A549 (cell line): ENCODE measurements around the gene PCNX4. TPM values are rescaled to one million over a fixed set of nuclear protein-coding genes. Genes with fewer than 3 reads are reported as not detected.

ENCODE experiments used
- ATAC-seq, 2 experiments: fragments of 200-7000 bp in 1 of 2; fragments of >200 bp in 1 of 2; cut with Nextera tagmentation in 1 of 2; cut with Tn5 transposase in 1 of 2; 3 replicates each; pipeline versions ENCODE4 v1.8.0 to v1.9.1; 2018 to 2020; ENCODE audit warnings: mild to moderate bottlenecking in 1 of 2, moderate library complexity in 1 of 2
- CTCF ChIA-PET: fragments of 300-600 bp; sonication (Branson Sonifier 250); formaldehyde crosslinking; extraction: SDS; loops from one replicate; lab custom pipeline; 2021; ENCODE audit warnings: antibody characterized with exemption, inconsistent platforms; lab: Yijun Ruan, JAX
- POLR2A ChIA-PET: fragments of 350-600 bp; formaldehyde crosslinking; extraction: SDS; loops from one replicate; lab custom pipeline; 2021; ENCODE audit warnings: antibody characterized with exemption, inconsistent platforms; lab: Yijun Ruan, JAX
- DNase-seq, 2 experiments: peaks; one replicate each; pipeline versions ENCODE4 v3.0.0 to v3.0.0-alpha.2; 2011 to 2016; ENCODE audit warnings: low read depth in 1 of 2, low spot score in 1 of 2
- FAIRE-seq: peaks from 2 replicates; lab custom pipeline; 2011; peaks lifted over from hg19 to GRCh38; lab: Jason Lieb, UNC
- H3K27ac ChIP-seq, 2 experiments: fragments of >200 bp; sonication (Bioruptor Twin); formaldehyde crosslinking; 3 replicates each; pipeline ENCODE4 v1.5.1; 2016 to 2017
- H3K4me1 ChIP-seq: fragments of >200 bp; sonication (Bioruptor Twin); formaldehyde crosslinking; 3 replicates; pipeline ENCODE4 v1.6.1; 2016
- H3K4me2 ChIP-seq: fragments of >200 bp; sonication (Bioruptor Twin); formaldehyde crosslinking; 3 replicates; pipeline ENCODE4 v1.6.1; 2016
- H3K4me3 ChIP-seq: fragments of >200 bp; sonication (Bioruptor Twin); formaldehyde crosslinking; 3 replicates; pipeline ENCODE4 v1.5.1; 2016
- H3K9me3 ChIP-seq: fragments of >200 bp; sonication (Bioruptor Twin); formaldehyde crosslinking; 3 replicates; pipeline ENCODE4 v1.6.1; 2016
- CEBPB ChIP-seq, 2 experiments: fragments of >200 bp in 1 of 2; sonication (Bioruptor Twin) in 1 of 2; formaldehyde crosslinking in 1 of 2; IDR thresholded peaks; 2 replicates each; pipeline ENCODE4 v1.6.1; 2012 to 2016
- CHD2 ChIP-seq: fragments of 150-350 bp; IDR thresholded peaks from 2 replicates; pipeline ENCODE4 v1.6.1; 2014; ENCODE audit warnings: low read length; ENCODE audit not compliant: partially characterized antibody
- EHF ChIP-seq: fragments of 250-450 bp; sonication (Bioruptor Pico); IDR thresholded peaks from 2 replicates; pipeline ENCODE4 v1.5.0; 2020; ENCODE audit warnings: mild to moderate bottlenecking
- FOSL2 ChIP-seq, 2 experiments: fragments of 450-650 bp in 1 of 2; fragments of >200 bp in 1 of 2; sonication (Bioruptor Twin) in 1 of 2; formaldehyde crosslinking; IDR thresholded peaks; 2 replicates each; pipeline versions ENCODE4 v1.5.0 to v1.6.1; 2016 to 2020; ENCODE audit warnings: mild to moderate bottlenecking in 1 of 2, moderate library complexity in 1 of 2
- FOXS1 ChIP-seq: fragments of 250-450 bp; sonication (Bioruptor Pico); IDR thresholded peaks from 2 replicates; pipeline ENCODE4 v1.5.0; 2020; ENCODE audit warnings: mild to moderate bottlenecking, moderate library complexity
- GATA3 ChIP-seq: IDR thresholded peaks from 2 replicates; pipeline ENCODE4 v1.6.1; 2012; ENCODE audit warnings: borderline replicate concordance
- HOXB13 ChIP-seq: fragments of 250-450 bp; sonication (Bioruptor Pico); IDR thresholded peaks from 2 replicates; pipeline ENCODE4 v1.5.0; 2020; ENCODE audit warnings: low read depth, mild to moderate bottlenecking, moderate library complexity
- HOXB5 ChIP-seq: fragments of 250-450 bp; sonication (Bioruptor Pico); IDR thresholded peaks from 2 replicates; pipeline ENCODE4 v1.5.0; 2020; ENCODE audit warnings: mild to moderate bottlenecking, moderate library complexity
- JUN ChIP-seq, 2 experiments: fragments of >200 bp; sonication (Bioruptor Twin); formaldehyde crosslinking; IDR thresholded peaks; 2 replicates in 1 of 2; 3 replicates in 1 of 2; pipeline ENCODE4 v1.6.1; 2016 to 2017
- JUNB ChIP-seq: fragments of >200 bp; sonication (Bioruptor Twin); formaldehyde crosslinking; IDR thresholded peaks from 2 replicates; pipeline ENCODE4 v1.6.1; 2016
- KDM1A ChIP-seq: fragments of 200-600 bp; sonication (generic); IDR thresholded peaks from 2 replicates; pipeline ENCODE4 v1.6.1; 2016; ENCODE audit warnings: low read depth, mild to moderate bottlenecking
- KDM5A ChIP-seq: fragments of 200-600 bp; sonication (generic); IDR thresholded peaks from 2 replicates; pipeline ENCODE4 v1.6.1; 2016; ENCODE audit warnings: antibody characterized with exemption, mild to moderate bottlenecking
- MAZ ChIP-seq: fragments of 150-350 bp; IDR thresholded peaks from 2 replicates; pipeline ENCODE4 v1.6.1; 2014; ENCODE audit warnings: antibody characterized with exemption, low read depth, low read length, borderline replicate concordance
- MYC ChIP-seq: IDR thresholded peaks from 2 replicates; pipeline ENCODE4 v1.6.1; 2012; ENCODE audit warnings: mild to moderate bottlenecking, inconsistent platforms, low read length, improper control_type of control experiment, borderline replicate concordance
- PHF8 ChIP-seq: fragments of 200-600 bp; sonication (generic); IDR thresholded peaks from 2 replicates; pipeline ENCODE4 v1.6.1; 2016; ENCODE audit warnings: low read depth, mild to moderate bottlenecking, antibody characterized with exemption, moderate library complexity, borderline replicate concordance
- POLR2A ChIP-seq: IDR thresholded peaks from 2 replicates; pipeline ENCODE4 v1.6.1; 2012; ENCODE audit warnings: mild to moderate bottlenecking, low read length
- RAD21 ChIP-seq, 2 experiments: fragments of >200 bp in 1 of 2; sonication (Bioruptor Twin) in 1 of 2; formaldehyde crosslinking in 1 of 2; IDR thresholded peaks in 1 of 2; conservative IDR thresholded peaks in 1 of 2; 2 replicates in 1 of 2; 3 replicates in 1 of 2; pipeline ENCODE4 v1.6.1; 2012 to 2018; ENCODE audit warnings: inconsistent platforms in 1 of 2
- RARB ChIP-seq: fragments of 250-450 bp; sonication (Bioruptor Pico); IDR thresholded peaks from 2 replicates; pipeline ENCODE4 v1.8.0; 2021; ENCODE audit warnings: mild to moderate bottlenecking, moderate library complexity
- RNF2 ChIP-seq: fragments of 200-600 bp; sonication (generic); IDR thresholded peaks from 2 replicates; pipeline ENCODE4 v1.6.1; 2016; ENCODE audit warnings: low read depth, mild to moderate bottlenecking, antibody characterized with exemption, moderate library complexity, borderline replicate concordance
- SMC3 ChIP-seq: fragments of >200 bp; sonication (Bioruptor Twin); formaldehyde crosslinking; IDR thresholded peaks from 3 replicates; pipeline ENCODE4 v1.6.1; 2018; ENCODE audit warnings: inconsistent platforms
- SREBF2 ChIP-seq: fragments of 450-650 bp; IDR thresholded peaks from 2 replicates; pipeline ENCODE4 v1.6.1; 2014; ENCODE audit warnings: mild to moderate bottlenecking, moderate library complexity
- TP53 ChIP-seq: fragments of 250-450 bp; sonication (Bioruptor Pico); IDR thresholded peaks from 2 replicates; pipeline ENCODE4 v1.5.0; 2021; ENCODE audit warnings: mild to moderate bottlenecking, moderate library complexity
- ZNF302 ChIP-seq: fragments of 250-450 bp; sonication (Bioruptor Pico); IDR thresholded peaks from 2 replicates; pipeline ENCODE4 v1.9.0; 2021; ENCODE audit warnings: inconsistent platforms, mild to moderate bottlenecking, moderate library complexity
- ZSCAN20 ChIP-seq: fragments of 250-450 bp; sonication (Bioruptor Pico); IDR thresholded peaks from 2 replicates; pipeline ENCODE4 v1.8.0; 2022; ENCODE audit warnings: mild to moderate bottlenecking, moderate library complexity
- WGBS: methylation state at CpG from one replicate; pipeline ENCODE4 v1.1.6; 2017; ENCODE audit errors: missing lambda C conversion rate; 5-methylcytosine and 5-hydroxymethylcytosine counted together
- polyA plus RNA-seq, 4 experiments: library from polyadenylated mRNA; depleted of rRNA in 3 of 4; stranded (reverse); fragments of >200 nt; fragmentation: RNase III in 1 of 4; extraction: RNeasy Plus Mini Kit Qiagen cat#74134 plus additional on column Dnase treatment in 1 of 4; gene quantifications; 2 replicates in 3 of 4; 3 replicates in 1 of 4; pipeline ENCODE4 v1.2.3, GENCODE V29; 2011 to 2017
- TF ChIP-seq, protein P1 (sequence below): fragments of 150-350 bp; IDR thresholded peaks from 2 replicates; pipeline ENCODE4 v1.6.1; 2014; ENCODE audit warnings: low read depth, mild to moderate bottlenecking, low read length
- TF ChIP-seq, protein P2 (sequence below): fragments of 250-450 bp; sonication (Bioruptor Pico); IDR thresholded peaks from 2 replicates; pipeline ENCODE4 v1.5.0; 2020; ENCODE audit warnings: low read depth, mild to moderate bottlenecking, moderate library complexity
- TF ChIP-seq, protein P3 (sequence below): IDR thresholded peaks from 2 replicates; pipeline ENCODE4 v1.6.1; 2012
- TF ChIP-seq, protein P4 (sequence below): IDR thresholded peaks from 2 replicates; pipeline ENCODE4 v1.6.1; 2012; ENCODE audit warnings: low read depth, borderline replicate concordance
- TF ChIP-seq, protein P5 (sequence below): fragments of >200 bp; sonication (Bioruptor Twin); formaldehyde crosslinking; IDR thresholded peaks from 3 replicates; pipeline ENCODE4 v1.5.1; 2016
- TF ChIP-seq, protein P6 (sequence below): fragments of >200 bp; sonication (Bioruptor Twin); formaldehyde crosslinking; IDR thresholded peaks from 2 replicates; pipeline ENCODE4 v1.6.1; 2016
- TF ChIP-seq, protein P7 (sequence below): fragments of 450-650 bp; IDR thresholded peaks from 2 replicates; pipeline ENCODE4 v1.6.1; 2014; ENCODE audit warnings: antibody characterized with exemption

PCNX4 gene
- polyA plus RNA-seq, 2 of the 4 experiments (the other 2 are of a cell fraction): 24.2 to 51.0 TPM

DNA sequence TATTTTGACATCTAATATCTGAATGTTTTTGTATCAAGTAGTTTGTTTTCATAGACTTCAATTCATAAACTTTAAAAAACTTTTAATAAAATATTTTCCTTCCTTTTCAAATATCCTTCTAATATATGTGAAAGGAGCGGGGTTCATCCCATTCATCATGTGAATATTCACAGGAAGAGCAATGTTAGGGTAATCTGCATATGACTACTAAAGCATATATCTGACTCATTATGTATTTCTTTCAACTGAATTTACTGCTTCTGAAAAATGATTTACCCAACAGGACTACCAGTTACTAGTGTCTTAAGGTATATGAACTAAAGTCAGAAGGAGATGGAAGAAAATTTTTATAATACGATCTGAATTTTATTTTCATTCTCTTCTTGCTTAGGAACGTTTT lies 43.0 kb downstream of the PCNX4 start:
- FAIRE-seq (no peak), ATAC-seq (no peak), DNase-seq (no peak)
- POLR2A ChIA-PET: no interaction called here
- TF ChIP-seq FOSL2 (IDR thresholded peaks at IDR 0.05) (no peak), FOSL2 (CRISPR knock-in tag; IDR thresholded peaks at IDR 0.05) (no peak), FOXS1 (CRISPR knock-in tag) (no peak), RARB (CRISPR knock-in tag) (no peak), TP53 (CRISPR knock-in tag) (no peak), CEBPB (IDR thresholded peaks at IDR 0.05) (no peak), HOXB13 (CRISPR knock-in tag) (no peak), JUNB (no peak), EHF (CRISPR knock-in tag) (no peak), KDM1A (no peak), KDM5A (no peak)
- TF ChIP-seq, protein P1, sequence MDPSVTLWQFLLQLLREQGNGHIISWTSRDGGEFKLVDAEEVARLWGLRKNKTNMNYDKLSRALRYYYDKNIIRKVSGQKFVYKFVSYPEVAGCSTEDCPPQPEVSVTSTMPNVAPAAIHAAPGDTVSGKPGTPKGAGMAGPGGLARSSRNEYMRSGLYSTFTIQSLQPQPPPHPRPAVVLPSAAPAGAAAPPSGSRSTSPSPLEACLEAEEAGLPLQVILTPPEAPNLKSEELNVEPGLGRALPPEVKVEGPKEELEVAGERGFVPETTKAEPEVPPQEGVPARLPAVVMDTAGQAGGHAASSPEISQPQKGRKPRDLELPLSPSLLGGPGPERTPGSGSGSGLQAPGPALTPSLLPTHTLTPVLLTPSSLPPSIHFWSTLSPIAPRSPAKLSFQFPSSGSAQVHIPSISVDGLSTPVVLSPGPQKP: no peak
- TF ChIP-seq, protein P2, sequence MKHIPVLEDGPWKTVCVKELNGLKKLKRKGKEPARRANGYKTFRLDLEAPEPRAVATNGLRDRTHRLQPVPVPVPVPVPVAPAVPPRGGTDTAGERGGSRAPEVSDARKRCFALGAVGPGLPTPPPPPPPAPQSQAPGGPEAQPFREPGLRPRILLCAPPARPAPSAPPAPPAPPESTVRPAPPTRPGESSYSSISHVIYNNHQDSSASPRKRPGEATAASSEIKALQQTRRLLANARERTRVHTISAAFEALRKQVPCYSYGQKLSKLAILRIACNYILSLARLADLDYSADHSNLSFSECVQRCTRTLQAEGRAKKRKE (CRISPR knock-in tag): no peak
- TF ChIP-seq, protein P3, sequence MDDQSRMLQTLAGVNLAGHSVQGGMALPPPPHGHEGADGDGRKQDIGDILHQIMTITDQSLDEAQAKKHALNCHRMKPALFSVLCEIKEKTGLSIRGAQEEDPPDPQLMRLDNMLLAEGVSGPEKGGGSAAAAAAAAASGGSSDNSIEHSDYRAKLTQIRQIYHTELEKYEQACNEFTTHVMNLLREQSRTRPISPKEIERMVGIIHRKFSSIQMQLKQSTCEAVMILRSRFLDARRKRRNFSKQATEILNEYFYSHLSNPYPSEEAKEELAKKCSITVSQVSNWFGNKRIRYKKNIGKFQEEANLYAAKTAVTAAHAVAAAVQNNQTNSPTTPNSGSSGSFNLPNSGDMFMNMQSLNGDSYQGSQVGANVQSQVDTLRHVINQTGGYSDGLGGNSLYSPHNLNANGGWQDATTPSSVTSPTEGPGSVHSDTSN: no peak
- TF ChIP-seq, protein P4, sequence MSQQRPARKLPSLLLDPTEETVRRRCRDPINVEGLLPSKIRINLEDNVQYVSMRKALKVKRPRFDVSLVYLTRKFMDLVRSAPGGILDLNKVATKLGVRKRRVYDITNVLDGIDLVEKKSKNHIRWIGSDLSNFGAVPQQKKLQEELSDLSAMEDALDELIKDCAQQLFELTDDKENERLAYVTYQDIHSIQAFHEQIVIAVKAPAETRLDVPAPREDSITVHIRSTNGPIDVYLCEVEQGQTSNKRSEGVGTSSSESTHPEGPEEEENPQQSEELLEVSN: no peak
- Histone ChIP-seq H3K27ac (no peak overlapping the region), H3K9me3 (no peaks in the 10 kb centered on the region), H3K4me2 (no peak overlapping the region), H3K4me3 (no peak overlapping the region), H3K4me1 (no peaks in the 10 kb centered on the region)
- 88% methylated on average over 3 of the region's 3 CpGs for WGBS
- CTCF ChIA-PET: no interaction called here

DNA sequence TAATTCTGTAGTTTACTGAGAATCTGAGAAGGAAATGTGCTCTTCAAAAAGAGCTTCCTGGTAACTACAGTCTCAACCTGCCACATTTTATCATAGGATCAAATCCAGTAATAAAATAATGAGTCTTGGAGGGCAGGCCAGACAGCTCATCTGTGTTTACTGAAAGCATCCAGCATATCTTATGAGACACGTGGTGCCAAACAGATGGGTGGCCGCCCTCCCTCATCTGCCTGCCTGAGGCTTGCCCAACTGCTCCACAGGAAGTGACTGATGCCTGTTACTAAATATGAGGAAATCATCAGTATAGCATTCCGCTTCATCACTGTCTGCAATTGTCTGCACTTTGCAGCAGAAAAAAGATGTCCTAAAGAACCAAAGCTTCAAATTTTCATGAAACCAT lies 60.0 kb downstream of the PCNX4 start:
- peak overlapping the region; percentile 43 to 68; a peak in 5 of 6 replicates for H3K27ac ChIP-seq
- H3K4me2 ChIP-seq: peak overlapping the region; percentile 41
- no peaks in the 10 kb centered on the region for H3K9me3 ChIP-seq
- peaks cover 17% of the 10 kb centered on the region for H3K4me1 ChIP-seq
- WGBS: 8% methylated on average over 3 of the region's 3 CpGs
- peak; percentile 97 to 100 for ATAC-seq
- no peak overlapping the region for H3K4me3 ChIP-seq
- no peak for FAIRE-seq
- ChIA-PET CTCF (interaction anchor here (0.9 to 2.9 kb wide), 7 partner anchors 12 to 87 kb away, joined by 3 to 12 read pairs (median 4); partner anchors contain the start of gene DHRS7), POLR2A (interaction anchor here (1.2 to 1.4 kb wide), 4 partner anchors 14 to 97 kb away, joined by 9 to 20 read pairs (median 14); partner anchors contain the start of genes DHRS7, PCNX4 and PPM1A)
- DNase-seq: peak; percentile 51 to 85
- TF ChIP-seq KDM5A: no peak
- TF ChIP-seq ZNF302 (CRISPR knock-in tag): no peak
- TF ChIP-seq, protein P4: no peak
- TF ChIP-seq, protein P5, sequence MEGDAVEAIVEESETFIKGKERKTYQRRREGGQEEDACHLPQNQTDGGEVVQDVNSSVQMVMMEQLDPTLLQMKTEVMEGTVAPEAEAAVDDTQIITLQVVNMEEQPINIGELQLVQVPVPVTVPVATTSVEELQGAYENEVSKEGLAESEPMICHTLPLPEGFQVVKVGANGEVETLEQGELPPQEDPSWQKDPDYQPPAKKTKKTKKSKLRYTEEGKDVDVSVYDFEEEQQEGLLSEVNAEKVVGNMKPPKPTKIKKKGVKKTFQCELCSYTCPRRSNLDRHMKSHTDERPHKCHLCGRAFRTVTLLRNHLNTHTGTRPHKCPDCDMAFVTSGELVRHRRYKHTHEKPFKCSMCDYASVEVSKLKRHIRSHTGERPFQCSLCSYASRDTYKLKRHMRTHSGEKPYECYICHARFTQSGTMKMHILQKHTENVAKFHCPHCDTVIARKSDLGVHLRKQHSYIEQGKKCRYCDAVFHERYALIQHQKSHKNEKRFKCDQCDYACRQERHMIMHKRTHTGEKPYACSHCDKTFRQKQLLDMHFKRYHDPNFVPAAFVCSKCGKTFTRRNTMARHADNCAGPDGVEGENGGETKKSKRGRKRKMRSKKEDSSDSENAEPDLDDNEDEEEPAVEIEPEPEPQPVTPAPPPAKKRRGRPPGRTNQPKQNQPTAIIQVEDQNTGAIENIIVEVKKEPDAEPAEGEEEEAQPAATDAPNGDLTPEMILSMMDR: no peak
- TF ChIP-seq MYC: no peak
- no peak for TF ChIP-seq CHD2
- no peak for TF ChIP-seq ZSCAN20 (CRISPR knock-in tag)
- TF ChIP-seq RNF2: no peak
- TF ChIP-seq POLR2A: no peak
- no peak for TF ChIP-seq HOXB5 (CRISPR knock-in tag)
- no peak for TF ChIP-seq RAD21 (conservative IDR thresholded peaks at IDR 0.05 in 1 of 2, IDR thresholded peaks at IDR 0.05 in 1 of 2)
- no peak for TF ChIP-seq SMC3
- TF ChIP-seq SREBF2: no peak
- no peak for TF ChIP-seq PHF8
- TF ChIP-seq JUN (IDR thresholded peaks at IDR 0.05): 0 out of 5 replicates have a peak, but pooled peaks of 1 of the 2 experiments have one; percentile 18
- no peak for TF ChIP-seq GATA3
- TF ChIP-seq HOXB13 (CRISPR knock-in tag): no peak
- no peak for TF ChIP-seq MAZ
- TF ChIP-seq, protein P6, sequence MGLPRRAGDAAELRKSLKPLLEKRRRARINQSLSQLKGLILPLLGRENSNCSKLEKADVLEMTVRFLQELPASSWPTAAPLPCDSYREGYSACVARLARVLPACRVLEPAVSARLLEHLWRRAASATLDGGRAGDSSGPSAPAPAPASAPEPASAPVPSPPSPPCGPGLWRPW: no peak
- TF ChIP-seq, protein P7, sequence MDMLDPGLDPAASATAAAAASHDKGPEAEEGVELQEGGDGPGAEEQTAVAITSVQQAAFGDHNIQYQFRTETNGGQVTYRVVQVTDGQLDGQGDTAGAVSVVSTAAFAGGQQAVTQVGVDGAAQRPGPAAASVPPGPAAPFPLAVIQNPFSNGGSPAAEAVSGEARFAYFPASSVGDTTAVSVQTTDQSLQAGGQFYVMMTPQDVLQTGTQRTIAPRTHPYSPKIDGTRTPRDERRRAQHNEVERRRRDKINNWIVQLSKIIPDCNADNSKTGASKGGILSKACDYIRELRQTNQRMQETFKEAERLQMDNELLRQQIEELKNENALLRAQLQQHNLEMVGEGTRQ: peak; percentile 76
- no peak for TF ChIP-seq EHF (CRISPR knock-in tag)
